ENCODE measurements around the gene KRTAP10-11.
"Not testable (repeated sequence)": the region's sequence is repeated elsewhere in the genome, so short reads cannot be mapped to it uniquely, and the experiment has no call there.

The KRTAP10-11 gene, protein sequence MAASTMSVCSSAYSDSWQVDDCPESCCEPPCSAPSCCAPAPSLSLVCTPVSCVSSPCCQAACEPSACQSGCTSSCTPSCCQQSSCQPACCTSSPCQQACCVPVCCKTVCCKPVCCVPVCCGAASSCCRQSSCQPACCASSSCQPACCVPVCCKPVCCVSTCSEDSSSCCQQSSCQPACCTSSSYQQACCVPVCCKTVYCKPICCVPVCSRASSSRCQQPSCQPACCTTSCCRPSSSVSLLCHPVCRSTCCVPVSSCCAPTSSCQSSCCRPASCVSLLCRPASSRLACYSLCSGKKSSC

DNA sequence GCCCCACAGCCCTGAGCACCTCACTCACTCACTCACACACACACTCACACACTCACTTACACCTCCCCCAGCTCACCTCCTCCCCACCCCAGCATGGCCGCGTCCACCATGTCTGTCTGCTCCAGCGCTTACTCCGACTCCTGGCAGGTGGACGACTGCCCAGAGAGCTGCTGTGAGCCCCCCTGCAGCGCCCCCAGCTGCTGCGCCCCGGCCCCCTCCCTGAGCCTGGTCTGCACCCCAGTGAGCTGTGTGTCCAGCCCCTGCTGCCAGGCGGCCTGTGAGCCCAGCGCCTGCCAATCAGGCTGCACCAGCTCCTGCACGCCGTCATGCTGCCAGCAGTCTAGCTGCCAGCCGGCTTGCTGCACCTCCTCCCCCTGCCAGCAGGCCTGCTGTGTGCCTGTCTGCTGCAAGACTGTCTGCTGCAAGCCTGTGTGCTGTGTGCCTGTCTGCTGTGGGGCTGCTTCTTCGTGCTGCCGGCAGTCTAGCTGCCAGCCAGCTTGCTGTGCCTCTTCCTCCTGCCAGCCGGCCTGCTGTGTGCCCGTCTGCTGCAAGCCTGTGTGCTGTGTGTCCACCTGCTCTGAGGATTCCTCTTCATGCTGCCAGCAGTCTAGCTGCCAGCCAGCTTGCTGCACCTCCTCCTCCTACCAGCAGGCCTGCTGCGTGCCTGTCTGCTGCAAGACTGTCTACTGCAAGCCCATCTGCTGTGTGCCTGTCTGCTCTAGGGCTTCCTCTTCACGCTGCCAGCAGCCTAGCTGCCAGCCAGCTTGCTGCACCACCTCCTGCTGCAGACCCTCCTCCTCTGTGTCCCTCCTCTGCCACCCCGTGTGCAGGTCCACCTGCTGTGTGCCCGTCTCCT is at the start of gene KRTAP10-11:
Gene KRTAP10-11, plus strand, starts transcription at position 49 of the 856 bp plus-strand sequence. Its CDS starts 45 bp downstream, at position 94.
- H3K4me3 ChIP-seq (ENCODE audit: insufficient read length, low read depth); H3K36me3 ChIP-seq (ENCODE audit: insufficient read depth, insufficient read length, low read length); H3K9ac ChIP-seq (ENCODE audit: insufficient read length, low read depth); H3K27me3 ChIP-seq (ENCODE audit: insufficient read depth, insufficient read length); DNase-seq (ENCODE audit: low read depth, low spot score): not testable (repeated sequence)
- Histone ChIP-seq H3K4me1 (ENCODE audit: insufficient read depth, insufficient read length) (peaks cover 10% of the 10 kb centered on the region), H3K9me3 (ENCODE audit: insufficient read depth, low read length) (peaks cover 17% of the 10 kb centered on the region)

DNA sequence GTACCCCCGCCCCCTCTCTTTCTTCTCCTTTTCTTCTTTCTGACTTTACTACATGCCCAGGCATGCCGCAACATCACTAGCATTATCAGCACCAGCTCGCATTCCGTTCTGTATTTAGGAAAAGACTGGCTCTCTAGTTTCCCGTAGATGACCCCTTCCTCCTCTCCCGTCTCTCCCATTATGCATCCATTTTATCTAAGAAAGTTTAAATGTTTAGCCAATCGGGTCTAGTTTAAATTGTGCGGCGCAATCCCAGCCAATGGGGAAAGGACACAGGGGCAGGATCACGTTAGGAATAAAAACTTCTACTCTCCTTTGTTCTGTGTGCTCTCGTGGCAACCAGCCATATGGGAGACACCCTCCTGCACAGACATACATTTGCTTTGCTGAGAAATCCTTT is 48.2 kb upstream of the KRTAP10-11 start:
- H3K9ac ChIP-seq (ENCODE audit: insufficient read length, low read depth) = no peak overlapping the region
- peaks cover 13% of the 10 kb centered on the region for H3K9me3 ChIP-seq (ENCODE audit: insufficient read depth, low read length)
- no peaks in the 10 kb centered on the region for H3K27me3 ChIP-seq (ENCODE audit: insufficient read depth, insufficient read length)
- no peaks in the 10 kb centered on the region for H3K36me3 ChIP-seq (ENCODE audit: insufficient read depth, insufficient read length, low read length)
- peaks cover 2% of the 10 kb centered on the region for H3K4me1 ChIP-seq (ENCODE audit: insufficient read depth, insufficient read length)
- H3K4me3 ChIP-seq (ENCODE audit: insufficient read length, low read depth) = no peak overlapping the region
- TF ChIP-seq YY1 (IDR thresholded peaks at IDR 0.05; ENCODE audit: insufficient read depth, insufficient read length) (no peak), ZNF274 (IDR thresholded peaks at IDR 0.05; ENCODE audit: low read depth, low read length) (no peak), SUZ12 (IDR thresholded peaks at IDR 0.05; ENCODE audit: extremely low read depth, insufficient read depth, insufficient read length) (no peak)
- no peak for DNase-seq (ENCODE audit: low read depth, low spot score)

DNA sequence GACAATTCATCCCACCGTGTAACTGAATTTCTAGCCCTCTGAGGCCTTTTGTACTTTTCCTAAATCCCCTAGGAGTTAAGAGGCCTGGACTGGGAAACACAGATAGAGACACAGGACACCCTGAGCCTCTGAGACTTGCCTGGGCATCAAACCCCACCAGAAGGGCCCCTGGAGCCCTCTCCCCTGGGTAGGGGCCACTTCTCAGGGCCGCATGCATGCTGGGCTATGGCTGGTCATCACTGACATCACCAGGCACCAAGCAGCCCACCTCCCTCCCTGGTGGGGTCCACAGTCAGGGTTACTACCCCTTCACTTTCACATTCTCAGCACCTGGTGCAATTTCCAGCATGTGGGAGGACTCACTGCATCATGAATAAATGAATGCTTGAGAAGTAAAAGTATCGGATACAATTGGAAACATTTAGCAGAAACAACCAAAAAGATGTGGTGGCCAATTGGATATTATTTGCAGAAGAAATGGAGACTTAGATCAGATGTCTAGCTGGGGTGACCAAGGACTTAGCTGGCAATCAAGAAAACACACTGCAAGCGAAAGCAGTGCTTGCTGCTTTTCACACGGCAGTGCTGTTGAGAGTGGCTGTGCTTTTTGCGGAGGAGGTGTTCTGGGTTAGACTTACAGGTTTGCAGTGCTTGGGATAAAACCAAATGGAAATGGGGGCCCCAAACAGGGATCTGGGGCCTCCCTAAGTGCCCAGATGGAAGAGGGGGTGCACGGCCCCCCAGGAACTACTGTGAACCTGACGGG is 46.8 kb upstream of the KRTAP10-11 start:
- peaks cover 13% of the 10 kb centered on the region for H3K9me3 ChIP-seq (ENCODE audit: insufficient read depth, low read length)
- no peaks in the 10 kb centered on the region for H3K4me1 ChIP-seq (ENCODE audit: insufficient read depth, insufficient read length)
- DNase-seq (ENCODE audit: low read depth, low spot score) = no peak
- no peak overlapping the region for H3K4me3 ChIP-seq (ENCODE audit: insufficient read length, low read depth)
- TF ChIP-seq SUZ12 (IDR thresholded peaks at IDR 0.05; ENCODE audit: extremely low read depth, insufficient read depth, insufficient read length) (no peak), ZNF274 (IDR thresholded peaks at IDR 0.05; ENCODE audit: low read depth, low read length) (no peak), YY1 (IDR thresholded peaks at IDR 0.05; ENCODE audit: insufficient read depth, insufficient read length) (no peak)
- no peaks in the 10 kb centered on the region for H3K36me3 ChIP-seq (ENCODE audit: insufficient read depth, insufficient read length, low read length)
- H3K9ac ChIP-seq (ENCODE audit: insufficient read length, low read depth) = no peak overlapping the region
- no peaks in the 10 kb centered on the region for H3K27me3 ChIP-seq (ENCODE audit: insufficient read depth, insufficient read length)

DNA sequence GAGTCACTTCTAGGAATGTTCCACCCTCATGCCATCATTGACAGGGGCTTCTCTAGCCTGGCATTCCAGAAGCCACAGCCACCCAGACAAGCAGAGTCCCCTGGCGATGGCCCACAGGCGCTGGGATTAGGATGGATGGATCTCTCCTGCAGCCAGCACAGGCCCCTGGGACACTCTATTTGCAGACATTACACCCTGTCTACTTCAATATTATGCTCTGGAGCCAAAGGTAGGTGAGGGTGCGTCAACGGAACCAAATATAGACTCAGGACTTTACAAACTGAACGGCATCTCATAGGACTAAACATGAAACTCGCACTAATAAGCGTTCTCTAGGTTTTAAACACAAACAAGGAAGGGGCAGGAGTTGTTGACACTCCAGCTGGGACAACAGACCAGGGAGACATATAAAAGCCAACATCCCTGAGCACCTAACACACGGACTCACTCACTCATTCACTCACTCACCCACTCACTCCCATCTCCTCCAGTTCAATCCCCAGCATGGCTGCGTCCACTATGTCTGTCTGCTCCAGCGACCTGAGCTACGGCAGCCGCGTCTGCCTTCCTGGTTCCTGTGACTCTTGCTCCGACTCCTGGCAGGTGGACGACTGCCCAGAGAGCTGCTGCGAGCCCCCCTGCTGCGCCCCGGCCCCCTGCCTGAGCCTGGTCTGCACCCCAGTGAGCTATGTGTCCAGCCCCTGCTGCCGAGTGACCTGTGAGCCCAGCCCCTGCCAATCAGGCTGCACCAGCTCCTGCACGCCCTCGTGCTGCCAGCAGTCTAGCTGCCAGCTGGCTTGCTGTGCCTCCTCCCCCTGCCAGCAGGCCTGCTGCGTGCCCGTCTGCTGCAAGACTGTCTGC is 45.9 kb upstream of the KRTAP10-11 start, which contains the start of gene KRTAP10-7:
Gene KRTAP10-7, plus strand, starts transcription at position 480 of the 861 bp plus-strand sequence. Its CDS starts 25 bp downstream, at position 505.
- not testable (repeated sequence) for H3K36me3 ChIP-seq (ENCODE audit: insufficient read depth, insufficient read length, low read length); H3K27me3 ChIP-seq (ENCODE audit: insufficient read depth, insufficient read length); H3K4me1 ChIP-seq (ENCODE audit: insufficient read depth, insufficient read length); DNase-seq (ENCODE audit: low read depth, low spot score); H3K9ac ChIP-seq (ENCODE audit: insufficient read length, low read depth); H3K4me3 ChIP-seq (ENCODE audit: insufficient read length, low read depth)
- H3K9me3 ChIP-seq (ENCODE audit: insufficient read depth, low read length) = peaks cover 13% of the 10 kb centered on the region

DNA sequence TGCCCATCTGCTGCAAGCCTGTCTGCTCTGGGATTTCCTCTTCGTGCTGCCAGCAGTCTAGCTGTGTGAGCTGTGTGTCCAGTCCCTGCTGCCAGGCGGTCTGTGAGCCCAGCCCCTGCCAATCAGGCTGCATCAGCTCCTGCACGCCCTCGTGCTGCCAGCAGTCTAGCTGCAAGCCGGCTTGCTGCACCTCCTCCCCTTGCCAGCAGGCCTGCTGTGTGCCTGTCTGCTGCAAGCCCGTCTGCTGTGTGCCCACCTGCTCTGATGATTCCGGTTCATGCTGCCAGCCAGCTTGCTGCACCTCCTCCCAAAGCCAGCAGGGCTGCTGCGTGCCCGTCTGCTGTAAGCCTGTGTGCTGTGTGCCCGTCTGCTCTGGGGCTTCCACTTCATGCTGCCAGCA is 45.1 kb upstream of the KRTAP10-11 start:
- not testable (repeated sequence) for H3K27me3 ChIP-seq (ENCODE audit: insufficient read depth, insufficient read length); H3K4me3 ChIP-seq (ENCODE audit: insufficient read length, low read depth); H3K4me1 ChIP-seq (ENCODE audit: insufficient read depth, insufficient read length); DNase-seq (ENCODE audit: low read depth, low spot score); H3K36me3 ChIP-seq (ENCODE audit: insufficient read depth, insufficient read length, low read length); H3K9ac ChIP-seq (ENCODE audit: insufficient read length, low read depth)
- H3K9me3 ChIP-seq (ENCODE audit: insufficient read depth, low read length) = peaks cover 13% of the 10 kb centered on the region

DNA sequence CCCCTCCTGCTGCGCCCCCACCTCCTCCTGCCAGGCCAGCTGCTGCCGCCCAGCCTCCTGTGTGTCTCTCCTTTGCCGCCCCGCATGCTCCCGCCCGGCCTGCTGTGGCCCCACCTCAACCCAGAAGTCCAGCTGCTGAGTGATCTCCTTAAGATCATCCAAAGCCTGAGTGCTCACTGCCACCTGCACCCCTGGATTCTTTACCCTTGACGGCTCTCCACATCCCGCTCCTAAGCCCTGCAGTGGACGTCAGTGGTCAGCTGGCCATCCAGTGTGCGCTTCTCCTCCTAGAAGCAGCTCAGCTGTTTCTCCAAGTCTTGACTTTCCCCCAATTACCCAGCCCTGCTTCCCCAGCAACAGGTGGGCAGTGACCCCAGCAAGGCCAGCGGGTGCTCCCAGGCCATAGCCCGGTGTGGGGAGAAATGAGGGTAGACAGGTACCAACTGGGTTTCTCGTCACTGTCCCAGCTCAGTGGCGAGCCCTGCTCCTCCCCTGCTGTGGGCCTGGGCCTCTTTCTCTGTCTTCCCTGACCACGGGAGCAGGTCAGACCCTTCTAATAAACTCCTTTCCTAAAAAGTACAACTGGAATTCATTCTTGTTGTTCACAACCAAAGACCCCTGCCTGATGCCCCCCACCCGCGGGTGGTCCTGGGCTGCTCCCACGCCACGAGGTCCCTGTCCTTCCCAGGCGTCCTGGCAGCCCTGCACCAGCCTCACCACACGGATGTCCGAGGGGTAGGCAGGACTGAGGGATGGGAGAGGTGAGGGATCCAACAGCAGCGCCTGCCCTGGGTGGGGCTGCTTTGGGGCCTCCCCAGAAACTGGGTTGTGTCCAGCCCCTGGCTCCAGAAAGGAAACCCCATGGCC is 44.4 kb upstream of the KRTAP10-11 start:
- no peaks in the 10 kb centered on the region for H3K27me3 ChIP-seq (ENCODE audit: insufficient read depth, insufficient read length)

More for the DNA sequence above, 44.4 kb upstream of the KRTAP10-11 start:
- Histone ChIP-seq H3K36me3 (ENCODE audit: insufficient read depth, insufficient read length, low read length) (no peaks in the 10 kb centered on the region), H3K4me3 (ENCODE audit: insufficient read length, low read depth) (no peak overlapping the region), H3K4me1 (ENCODE audit: insufficient read depth, insufficient read length) (no peaks in the 10 kb centered on the region), H3K9me3 (ENCODE audit: insufficient read depth, low read length) (peaks cover 13% of the 10 kb centered on the region), H3K9ac (ENCODE audit: insufficient read length, low read depth) (no peak overlapping the region)
- no peak for TF ChIP-seq SUZ12 (IDR thresholded peaks at IDR 0.05; ENCODE audit: extremely low read depth, insufficient read depth, insufficient read length)
- no peak for TF ChIP-seq ZNF274 (IDR thresholded peaks at IDR 0.05; ENCODE audit: low read depth, low read length)
- no peak for TF ChIP-seq YY1 (IDR thresholded peaks at IDR 0.05; ENCODE audit: insufficient read depth, insufficient read length)
- DNase-seq (ENCODE audit: low read depth, low spot score) = no peak
